Measurements from ENCODE around the gene ENOX1.

ENOX1 gene

GRCh38 chr13:43221611-43222010 is 565.2 kb downstream of the ENOX1 start:
- TF ChIP-seq ZNF274 (IDR thresholded peaks at IDR 0.05; ENCODE audit: low read depth, low read length) = no peak

GRCh38 chr13:43220873-43221595 is 565.7 kb downstream of the ENOX1 start:
- no peak overlapping the region for H3K4me3 ChIP-seq (ENCODE audit: low read length)
- no peak for TF ChIP-seq ZNF274 (IDR thresholded peaks at IDR 0.05; ENCODE audit: low read depth, low read length)

More at GRCh38 chr13:43221611-43222010, 565.2 kb downstream of the ENOX1 start:
- H3K4me3 ChIP-seq (ENCODE audit: low read length) = no peak overlapping the region

GRCh38 chr13:43214124-43214523 is 572.6 kb downstream of the ENOX1 start:
- H3K4me3 ChIP-seq (ENCODE audit: low read length) = no peak overlapping the region
- TF ChIP-seq ZNF274 (IDR thresholded peaks at IDR 0.05; ENCODE audit: low read depth, low read length) = no peak

- no peak overlapping the region for H3K4me3 ChIP-seq (ENCODE audit: low read length)
- no peak for TF ChIP-seq ZNF274 (IDR thresholded peaks at IDR 0.05; ENCODE audit: low read depth, low read length)
Observed at GRCh38 chr13:43206838-43207237, 579.9 kb downstream of the ENOX1 start.

GRCh38 chr13:43205416-43205815 is 581.4 kb downstream of the ENOX1 start:
- no peak overlapping the region for H3K4me3 ChIP-seq (ENCODE audit: low read length)
- TF ChIP-seq ZNF274 (IDR thresholded peaks at IDR 0.05; ENCODE audit: low read depth, low read length) = no peak

GRCh38 chr13:43204591-43204990 is 582.2 kb downstream of the ENOX1 start:
- H3K4me3 ChIP-seq (ENCODE audit: low read length) = no peak overlapping the region
- no peak for TF ChIP-seq ZNF274 (IDR thresholded peaks at IDR 0.05; ENCODE audit: low read depth, low read length)

GRCh38 chr13:43203781-43204180 is 583.0 kb downstream of the ENOX1 start:
- no peak for TF ChIP-seq ZNF274 (IDR thresholded peaks at IDR 0.05; ENCODE audit: low read depth, low read length)
- H3K4me3 ChIP-seq (ENCODE audit: low read length) = no peak overlapping the region

- no peak for TF ChIP-seq ZNF274 (IDR thresholded peaks at IDR 0.05; ENCODE audit: low read depth, low read length)
- H3K4me3 ChIP-seq (ENCODE audit: low read length) = no peak overlapping the region
Observed at GRCh38 chr13:43200736-43201135, 586.0 kb downstream of the ENOX1 start.

- TF ChIP-seq ZNF274 (IDR thresholded peaks at IDR 0.05; ENCODE audit: low read depth, low read length) = no peak
- no peak overlapping the region for H3K4me3 ChIP-seq (ENCODE audit: low read length)
Observed at GRCh38 chr13:43200307-43200706, 586.5 kb downstream of the ENOX1 start.

- no peak overlapping the region for H3K4me3 ChIP-seq (ENCODE audit: low read length)
- no peak for TF ChIP-seq ZNF274 (IDR thresholded peaks at IDR 0.05; ENCODE audit: low read depth, low read length)
Observed at GRCh38 chr13:43196750-43197370, 589.9 kb downstream of the ENOX1 start.

GRCh38 chr13:43196086-43196621 is 590.6 kb downstream of the ENOX1 start:
- no peak for TF ChIP-seq ZNF274 (IDR thresholded peaks at IDR 0.05; ENCODE audit: low read depth, low read length)
- no peak overlapping the region for H3K4me3 ChIP-seq (ENCODE audit: low read length)

GRCh38 chr13:43195551-43195950 is 591.2 kb downstream of the ENOX1 start:
- no peak for TF ChIP-seq ZNF274 (IDR thresholded peaks at IDR 0.05; ENCODE audit: low read depth, low read length)
- H3K4me3 ChIP-seq (ENCODE audit: low read length) = no peak overlapping the region

- H3K4me3 ChIP-seq (ENCODE audit: low read length) = no peak overlapping the region
- no peak for TF ChIP-seq ZNF274 (IDR thresholded peaks at IDR 0.05; ENCODE audit: low read depth, low read length)
Observed at GRCh38 chr13:43195112-43195511, 591.7 kb downstream of the ENOX1 start.

GRCh38 chr13:43193789-43194420 is 592.9 kb downstream of the ENOX1 start:
- H3K4me3 ChIP-seq (ENCODE audit: low read length) = no peak overlapping the region
- no peak for TF ChIP-seq ZNF274 (IDR thresholded peaks at IDR 0.05; ENCODE audit: low read depth, low read length)

GRCh38 chr13:43191546-43191945 is 595.2 kb downstream of the ENOX1 start:
- TF ChIP-seq ZNF274 (IDR thresholded peaks at IDR 0.05; ENCODE audit: low read depth, low read length) = no peak
- no peak overlapping the region for H3K4me3 ChIP-seq (ENCODE audit: low read length)
